Panc1 (cell line): ENCODE measurements around the gene ADIG. TPM values are rescaled to one million over a fixed set of nuclear protein-coding genes. Genes with fewer than 3 reads are reported as not detected.

ENCODE experiments used
- ATAC-seq: fragments of 200-7000 bp; cut with Tn5 transposase; 2 replicates; pipeline ENCODE4 v1.9.1; 2020; ENCODE audit warnings: mild to moderate bottlenecking, moderate library complexity
- BruUV-seq: library from RNA; stranded (reverse); fragments of 400-500 nt; replicated peaks from 2 replicates; lab custom pipeline; 2021; lab: Mats Ljungman, UMichigan
- CTCF ChIA-PET: fragments of 300-600 bp; sonication (Branson Sonifier 250); formaldehyde crosslinking; loops from one replicate; lab custom pipeline; 2022; ENCODE audit warnings: antibody characterized with exemption; lab: Charles Lee
- POLR2A ChIA-PET: fragments of 300-600 bp; sonication (Branson Sonifier 250); formaldehyde crosslinking; loops from one replicate; lab custom pipeline; 2022; ENCODE audit warnings: antibody characterized with exemption; lab: Charles Lee
- DNase-seq: peaks from one replicate; pipeline ENCODE4 v3.0.0-alpha.2; 2010; ENCODE audit warnings: low read depth, low spot score
- H3K27ac ChIP-seq: 2 replicates; pipeline ENCODE4 v1.5.1; 2011; ENCODE audit warnings: mild to moderate bottlenecking, low read length, inconsistent platforms
- H3K27me3 ChIP-seq: fragments of 200-500 bp; sonication (Bioruptor generic); 2 replicates; pipeline ENCODE4 v1.6.0; 2014; ENCODE audit warnings: low read length, inconsistent platforms; ENCODE audit not compliant: control insufficient read depth, insufficient read depth
- H3K36me3 ChIP-seq: fragments of 200-500 bp; sonication (Bioruptor generic); 2 replicates; pipeline ENCODE4 v1.5.1; 2014; ENCODE audit warnings: inconsistent platforms, mild to moderate bottlenecking, low read length, moderate library complexity; ENCODE audit not compliant: control insufficient read depth, insufficient read depth
- H3K4me1 ChIP-seq: 2 replicates; pipeline ENCODE4 v1.5.1; 2011; ENCODE audit warnings: inconsistent platforms, mild to moderate bottlenecking, low read length, moderate library complexity; ENCODE audit not compliant: control insufficient read depth, insufficient read depth
- H3K4me3 ChIP-seq, 2 experiments: 2 replicates each; pipeline ENCODE4 v1.5.1; 2011 to 2012; ENCODE audit warnings: low read depth in 2 of 2, low read length in 2 of 2, mild to moderate bottlenecking in 2 of 2, inconsistent platforms in 1 of 2, moderate library complexity in 1 of 2
- H3K9me3 ChIP-seq: fragments of 200-500 bp; sonication (Bioruptor generic); 2 replicates; pipeline ENCODE4 v1.5.1; 2014; ENCODE audit warnings: low read depth, mild to moderate bottlenecking, inconsistent platforms, low read length, moderate library complexity; ENCODE audit not compliant: control insufficient read depth, insufficient read depth
- POLR2AphosphoS5 ChIP-seq: IDR thresholded peaks from 2 replicates; pipeline ENCODE4 v1.6.1; 2012; ENCODE audit warnings: mild to moderate bottlenecking, low read depth, low read length, moderate library complexity
- REST ChIP-seq, 2 experiments: IDR thresholded peaks; 2 replicates each; pipeline ENCODE4 v1.6.1; 2011 to 2012; ENCODE audit warnings: low read depth in 2 of 2, control low read depth in 1 of 2, low read length in 1 of 2, mild to moderate bottlenecking in 1 of 2, moderate library complexity in 1 of 2; ENCODE audit not compliant: insufficient read depth in 1 of 2
- SIN3A ChIP-seq: IDR thresholded peaks from 2 replicates; pipeline ENCODE4 v1.6.1; 2012; ENCODE audit warnings: low read depth, mild to moderate bottlenecking, low read length, moderate library complexity, borderline replicate concordance; ENCODE audit not compliant: insufficient read depth
- TCF7L2 ChIP-seq: IDR thresholded peaks from 2 replicates; pipeline ENCODE4 v1.6.1; 2011; ENCODE audit warnings: mild to moderate bottlenecking, low read depth, low read length, inconsistent platforms
- in situ Hi-C: cut with HindIII; loops from 2 replicates; pipeline ENCODE4 v1.10.0; 2016; ENCODE audit warnings: low sequenced_read_pairs, low pct_unique_long_range_greater_than_20kb
- intact Hi-C: fragments of 100-400 bp; cut with micrococcal nuclease; formaldehyde crosslinking; loops from one replicate; pipeline ENCODE4 v1.10.0; 2022; ENCODE audit not compliant: unreplicated experiment
- total RNA-seq: library from RNA; stranded (reverse); gene quantifications from one replicate; pipeline ENCODE4 v1.2.1, GENCODE V29; 2021; ENCODE audit not compliant: unreplicated experiment
- TF ChIP-seq, protein P1 (sequence below): fragments of 450-650 bp; IDR thresholded peaks from 2 replicates; pipeline ENCODE4 v1.5.1; 2017; ENCODE audit warnings: mild to moderate bottlenecking

ADIG gene
- total RNA-seq, 1 experiment from 2014 or later: not detected

- intact Hi-C loops: no loop called here
- ChIA-PET CTCF (interaction anchor here (0.5 kb wide), 1 partner anchor 73 kb away, joined by 3 read pairs; no protein-coding TSS in a partner anchor), POLR2A (no interaction called here)
- TF ChIP-seq TCF7L2 (no peak), SIN3A (no peak), POLR2AphosphoS5 (no peak), REST (IDR thresholded peaks at IDR 0.05; ENCODE audit: insufficient read depth in 1 of 2, low read depth in 2 of 2, low read length in 1 of 2) (no peak)
- TF ChIP-seq, protein P1, sequence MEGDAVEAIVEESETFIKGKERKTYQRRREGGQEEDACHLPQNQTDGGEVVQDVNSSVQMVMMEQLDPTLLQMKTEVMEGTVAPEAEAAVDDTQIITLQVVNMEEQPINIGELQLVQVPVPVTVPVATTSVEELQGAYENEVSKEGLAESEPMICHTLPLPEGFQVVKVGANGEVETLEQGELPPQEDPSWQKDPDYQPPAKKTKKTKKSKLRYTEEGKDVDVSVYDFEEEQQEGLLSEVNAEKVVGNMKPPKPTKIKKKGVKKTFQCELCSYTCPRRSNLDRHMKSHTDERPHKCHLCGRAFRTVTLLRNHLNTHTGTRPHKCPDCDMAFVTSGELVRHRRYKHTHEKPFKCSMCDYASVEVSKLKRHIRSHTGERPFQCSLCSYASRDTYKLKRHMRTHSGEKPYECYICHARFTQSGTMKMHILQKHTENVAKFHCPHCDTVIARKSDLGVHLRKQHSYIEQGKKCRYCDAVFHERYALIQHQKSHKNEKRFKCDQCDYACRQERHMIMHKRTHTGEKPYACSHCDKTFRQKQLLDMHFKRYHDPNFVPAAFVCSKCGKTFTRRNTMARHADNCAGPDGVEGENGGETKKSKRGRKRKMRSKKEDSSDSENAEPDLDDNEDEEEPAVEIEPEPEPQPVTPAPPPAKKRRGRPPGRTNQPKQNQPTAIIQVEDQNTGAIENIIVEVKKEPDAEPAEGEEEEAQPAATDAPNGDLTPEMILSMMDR: no peak
- Histone ChIP-seq H3K36me3 (no peaks in the 10 kb centered on the region), H3K4me3 (no peak overlapping the region), H3K9me3 (no peaks in the 10 kb centered on the region), H3K4me1 (no peaks in the 10 kb centered on the region), H3K27ac (no peak overlapping the region), H3K27me3 (0 out of 2 replicates have a peak, but pooled peaks cover 3% of the 10 kb centered on the region)
- ATAC-seq (no peak), DNase-seq (no peak)
- in situ Hi-C loops: no loop called here
- no TSS peak for BruUV-seq
These were observed 54.8 kb downstream of the ADIG start for GRCh38 chr20:38635721-38636288.

Other genes starting within 250 kb of the ADIG start
- 0.15 TPM for gene LBP, start 234.7 kb upstream of the ADIG start, total RNA-seq
- 60.1 TPM for gene SNHG17, start 145.9 kb upstream of the ADIG start, total RNA-seq
- gene RALGAPB, start 108.4 kb upstream of the ADIG start, total RNA-seq: 33.1 TPM
- 0.18 TPM for gene ARHGAP40, start 20.6 kb downstream of the ADIG start, total RNA-seq
- not detected for gene SLC32A1, start 143.3 kb downstream of the ADIG start, total RNA-seq
- 12.1 TPM for gene ACTR5, start 167.3 kb downstream of the ADIG start, total RNA-seq
- gene PPP1R16B, start 224.5 kb downstream of the ADIG start, total RNA-seq: 0.92 TPM